ENCODE data around the gene IPO13.

The IPO13 gene

DNA sequence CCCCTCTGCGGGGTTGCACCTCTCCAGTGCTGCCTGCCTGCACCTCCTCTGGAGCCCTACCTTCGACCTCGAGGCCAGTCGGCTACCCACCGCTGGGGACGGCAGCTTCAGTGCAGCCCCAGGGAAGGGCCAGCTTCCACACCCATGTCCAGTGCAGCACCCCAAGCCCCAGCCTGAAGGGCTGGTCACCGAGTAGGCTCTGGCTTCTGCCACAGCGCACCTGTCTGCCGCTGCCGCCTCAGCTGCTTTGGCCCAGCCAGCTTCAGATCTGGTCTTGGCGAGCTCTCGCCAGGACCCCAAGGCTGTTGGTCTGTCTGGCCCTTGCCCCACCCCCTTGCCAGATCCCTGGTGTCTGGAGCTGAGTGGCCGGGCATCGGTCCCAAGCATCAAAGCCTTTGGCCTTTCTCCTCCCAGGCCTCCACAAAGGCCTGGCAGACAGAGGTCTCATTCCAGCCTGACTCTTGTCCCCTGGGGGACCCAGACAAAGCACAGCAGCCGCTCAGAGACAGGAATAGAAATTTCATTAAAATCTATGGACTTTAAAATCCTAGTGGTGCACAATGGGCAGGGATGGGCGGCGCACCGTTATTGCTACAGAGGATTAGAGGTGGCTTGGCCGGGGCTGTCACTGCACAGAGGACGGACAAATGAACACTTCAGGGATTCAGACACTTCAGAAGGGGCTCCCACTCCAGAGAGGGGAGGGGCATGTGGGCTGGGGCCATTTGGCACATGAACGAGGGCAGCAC is 49.4 kb downstream of the IPO13 start:
- TF ChIP-seq, protein P1, sequence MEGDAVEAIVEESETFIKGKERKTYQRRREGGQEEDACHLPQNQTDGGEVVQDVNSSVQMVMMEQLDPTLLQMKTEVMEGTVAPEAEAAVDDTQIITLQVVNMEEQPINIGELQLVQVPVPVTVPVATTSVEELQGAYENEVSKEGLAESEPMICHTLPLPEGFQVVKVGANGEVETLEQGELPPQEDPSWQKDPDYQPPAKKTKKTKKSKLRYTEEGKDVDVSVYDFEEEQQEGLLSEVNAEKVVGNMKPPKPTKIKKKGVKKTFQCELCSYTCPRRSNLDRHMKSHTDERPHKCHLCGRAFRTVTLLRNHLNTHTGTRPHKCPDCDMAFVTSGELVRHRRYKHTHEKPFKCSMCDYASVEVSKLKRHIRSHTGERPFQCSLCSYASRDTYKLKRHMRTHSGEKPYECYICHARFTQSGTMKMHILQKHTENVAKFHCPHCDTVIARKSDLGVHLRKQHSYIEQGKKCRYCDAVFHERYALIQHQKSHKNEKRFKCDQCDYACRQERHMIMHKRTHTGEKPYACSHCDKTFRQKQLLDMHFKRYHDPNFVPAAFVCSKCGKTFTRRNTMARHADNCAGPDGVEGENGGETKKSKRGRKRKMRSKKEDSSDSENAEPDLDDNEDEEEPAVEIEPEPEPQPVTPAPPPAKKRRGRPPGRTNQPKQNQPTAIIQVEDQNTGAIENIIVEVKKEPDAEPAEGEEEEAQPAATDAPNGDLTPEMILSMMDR (IDR thresholded peaks at IDR 0.05; ENCODE audit: control insufficient read depth, insufficient read depth, low read depth, low read length, missing control alignments), result no peak
- DNase-seq (ENCODE audit: low read depth), result no peak
- no peak overlapping the region for H3K4me3 ChIP-seq (ENCODE audit: control insufficient read depth, low read depth, low read length)

DNA sequence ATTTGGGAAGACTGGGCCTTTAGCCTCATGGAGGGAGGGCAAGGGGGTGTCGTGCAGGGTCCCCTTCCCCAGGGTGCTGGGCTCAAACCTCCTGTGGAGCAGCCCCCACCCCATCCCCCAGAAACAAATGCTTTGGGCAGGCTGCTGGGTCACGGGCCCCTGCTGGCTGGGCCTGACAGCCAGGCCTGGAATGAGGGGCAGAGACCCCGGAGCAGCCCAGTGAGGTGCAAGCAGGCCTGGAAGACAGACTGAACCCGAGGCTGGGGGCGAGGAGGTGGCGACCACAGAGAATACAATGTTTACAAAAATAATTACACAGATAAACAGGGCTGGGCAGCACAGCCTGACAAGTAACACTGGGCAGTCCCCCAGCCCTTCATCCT is 50.0 kb downstream of the IPO13 start:
- TF ChIP-seq, protein P1 (IDR thresholded peaks at IDR 0.05; ENCODE audit: control insufficient read depth, insufficient read depth, low read depth, low read length, missing control alignments), result no peak
- no peak for DNase-seq (ENCODE audit: low read depth)
- H3K4me3 ChIP-seq (ENCODE audit: control insufficient read depth, low read depth, low read length), result no peak overlapping the region

DNA sequence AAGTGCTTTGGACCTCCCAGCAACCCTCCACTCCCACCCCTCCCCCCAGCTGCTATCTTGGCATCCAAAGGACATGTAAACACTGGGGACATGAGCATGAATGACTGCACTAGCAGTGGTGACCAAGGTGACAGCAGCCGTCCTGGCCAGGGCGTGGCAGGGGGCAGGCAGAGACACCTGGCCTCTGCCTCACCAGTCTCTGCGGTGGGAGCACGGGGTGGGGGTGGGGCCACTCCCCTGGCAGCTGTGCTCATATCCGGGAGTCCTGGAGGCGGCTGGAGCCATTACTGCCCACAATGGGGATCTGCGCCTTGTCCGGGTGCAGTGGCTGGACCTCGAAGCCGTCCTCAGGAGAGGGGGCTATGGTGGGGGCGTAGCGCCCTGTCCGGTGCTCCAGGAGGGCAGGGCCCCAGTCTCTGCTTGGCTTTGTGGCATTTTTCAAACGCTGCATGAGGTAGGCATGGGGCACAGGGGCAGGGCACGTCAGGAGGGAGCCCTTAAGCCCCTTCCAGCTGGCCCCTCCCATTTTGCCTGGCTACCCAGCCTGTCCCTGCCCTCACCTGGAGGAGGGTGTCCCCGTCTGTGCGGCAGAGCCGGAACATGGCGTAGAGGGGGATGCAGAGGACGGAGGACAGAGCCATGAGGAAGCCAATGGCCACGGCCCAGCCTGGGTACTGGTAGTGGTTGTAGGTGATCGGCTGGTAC is 50.7 kb downstream of the IPO13 start:
- no peak overlapping the region for H3K4me3 ChIP-seq (ENCODE audit: control insufficient read depth, low read depth, low read length)
- TF ChIP-seq, protein P1 (IDR thresholded peaks at IDR 0.05; ENCODE audit: control insufficient read depth, insufficient read depth, low read depth, low read length, missing control alignments), result no peak
- DNase-seq (ENCODE audit: low read depth), result no peak

DNA sequence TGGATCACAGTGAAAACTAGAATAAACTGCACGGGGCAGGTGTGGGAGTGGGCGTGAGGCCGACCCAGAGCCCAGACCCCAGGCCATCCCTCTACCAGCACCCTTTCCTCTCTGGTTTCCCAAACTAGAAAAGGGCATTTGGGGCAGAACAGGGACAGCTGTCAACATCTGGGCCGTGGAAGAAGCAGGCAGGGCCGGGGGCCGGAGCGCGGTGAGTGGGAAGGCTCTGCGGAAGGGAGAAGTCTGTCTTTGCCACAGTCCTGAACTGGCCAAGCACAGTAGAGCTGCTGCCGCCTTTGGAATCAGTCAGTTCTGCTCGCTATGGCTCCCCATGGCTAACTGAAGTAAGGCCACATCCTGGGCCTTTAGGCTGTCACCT is 51.2 kb downstream of the IPO13 start:
- H3K4me3 ChIP-seq (ENCODE audit: control insufficient read depth, low read depth, low read length), result no peak overlapping the region
- DNase-seq (ENCODE audit: low read depth), result no peak
- TF ChIP-seq, protein P1 (IDR thresholded peaks at IDR 0.05; ENCODE audit: control insufficient read depth, insufficient read depth, low read depth, low read length, missing control alignments), result no peak

DNA sequence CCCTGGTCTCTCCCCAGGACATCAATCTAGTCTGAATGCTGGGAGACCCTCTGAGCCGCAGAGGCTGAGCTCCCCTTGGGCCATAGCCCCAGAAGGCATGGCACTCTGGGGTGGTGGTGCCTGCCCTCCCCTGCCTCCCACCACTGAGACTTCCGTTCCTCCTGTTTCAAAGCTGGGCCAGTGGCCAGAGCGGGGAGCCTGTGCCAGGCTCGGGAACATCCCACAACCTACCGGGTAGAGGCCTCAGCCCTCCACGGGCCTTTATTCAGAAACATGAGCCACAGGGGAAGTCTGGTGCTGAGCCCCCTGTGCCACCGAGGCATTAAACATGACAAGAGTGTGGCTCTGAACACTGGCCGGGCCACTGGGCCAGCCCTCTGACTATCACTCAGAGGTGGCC is 52.7 kb downstream of the IPO13 start:
- no peak for DNase-seq (ENCODE audit: low read depth)
- H3K4me3 ChIP-seq (ENCODE audit: control insufficient read depth, low read depth, low read length), result no peak overlapping the region
- TF ChIP-seq, protein P1 (IDR thresholded peaks at IDR 0.05; ENCODE audit: control insufficient read depth, insufficient read depth, low read depth, low read length, missing control alignments), result no peak

DNA sequence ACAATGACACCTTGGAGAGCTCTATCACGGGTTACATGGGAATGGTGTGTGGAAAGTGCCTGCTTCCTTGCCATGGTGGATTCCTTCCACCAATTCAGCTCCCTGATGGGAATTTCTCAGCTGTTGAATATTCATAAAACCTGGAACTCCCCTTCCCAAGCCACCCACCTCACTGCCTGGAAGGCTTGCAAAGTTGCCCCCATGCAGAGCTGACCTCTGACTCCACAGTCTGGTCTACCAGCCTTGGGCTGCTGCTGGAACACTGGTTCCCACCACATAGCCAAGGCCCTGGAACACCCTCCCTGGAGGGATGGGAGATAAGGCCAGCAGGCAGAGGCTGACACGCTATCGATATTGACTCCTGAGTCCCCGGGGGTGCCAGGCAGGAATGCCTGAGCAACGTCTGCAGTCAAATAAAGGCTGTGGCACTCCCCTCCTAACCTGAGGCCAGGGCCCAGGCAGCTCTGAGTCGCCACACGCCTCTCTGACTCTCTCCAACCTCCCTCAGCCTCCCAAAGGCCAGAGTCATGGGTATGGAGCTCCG is 53.4 kb downstream of the IPO13 start:
- H3K4me3 ChIP-seq (ENCODE audit: control insufficient read depth, low read depth, low read length), result no peak overlapping the region
- no peak for DNase-seq (ENCODE audit: low read depth)
- TF ChIP-seq, protein P1 (IDR thresholded peaks at IDR 0.05; ENCODE audit: control insufficient read depth, insufficient read depth, low read depth, low read length, missing control alignments), result no peak
